Neural cell (in vitro differentiated cells): Measurements from ENCODE around the gene RIMS4. TPM values are rescaled to one million over a fixed set of nuclear protein-coding genes. Genes with fewer than 3 reads are reported as not detected.

Experiments used
- H2AFZ ChIP-seq: fragments of 200-600, 300-800 bp; sonication (generic), shearing (Covaris generic); 2 replicates; pipeline ENCODE4 v1.6.0; 2014; ENCODE audit warnings: low read depth, mild to moderate bottlenecking, antibody characterized with exemption, low read length, moderate library complexity
- H3F3A ChIP-seq: fragments of 200-600 bp; shearing (Covaris generic); 2 replicates; pipeline ENCODE4 v1.6.1; 2016; ENCODE audit warnings: mild to moderate bottlenecking, moderate library complexity, mixed read lengths, antibody characterized with exemption, low read length; ENCODE audit not compliant: insufficient read depth, poor library complexity, severe bottlenecking
- H3K27ac ChIP-seq: fragments of 200-600, 300-800 bp; sonication (generic), shearing (Covaris generic); 2 replicates; pipeline ENCODE4 v1.5.1; 2014; ENCODE audit warnings: mild to moderate bottlenecking, low read length, moderate library complexity
- H3K27me3 ChIP-seq: fragments of 300-800, 200-600 bp; sonication (generic), shearing (Covaris generic); 2 replicates; pipeline ENCODE4 v1.6.0; 2014; ENCODE audit warnings: mild to moderate bottlenecking, low read depth, low read length, moderate library complexity; ENCODE audit not compliant: insufficient read depth
- H3K36me3 ChIP-seq: fragments of 300-800, 200-600 bp; sonication (generic), shearing (Covaris generic); 2 replicates; pipeline ENCODE4 v1.5.1; 2014; ENCODE audit warnings: mild to moderate bottlenecking, antibody characterized with exemption, low read length, moderate library complexity; ENCODE audit not compliant: insufficient read depth
- H3K4me2 ChIP-seq: fragments of 300-800, 200-600 bp; sonication (generic), shearing (Covaris generic); 2 replicates; pipeline ENCODE4 v1.6.0; 2014; ENCODE audit warnings: mild to moderate bottlenecking, low read length
- H3K4me3 ChIP-seq: fragments of 300-800, 200-600 bp; sonication (generic), shearing (Covaris generic); 2 replicates; pipeline ENCODE4 v1.5.1; 2014; ENCODE audit warnings: mild to moderate bottlenecking, low read length, moderate library complexity
- H3K79me2 ChIP-seq: fragments of 200-600 bp; shearing (Covaris generic); replicated peaks from 2 replicates; pipeline ENCODE4 v1.6.0; 2014; ENCODE audit warnings: mild to moderate bottlenecking, low read length, moderate library complexity; ENCODE audit not compliant: insufficient read depth
- H3K9ac ChIP-seq: fragments of 300-800, 200-600 bp; sonication (generic), shearing (Covaris generic); 2 replicates; pipeline ENCODE4 v1.6.1; 2016; ENCODE audit warnings: mild to moderate bottlenecking, low read length, mixed read lengths
- H3K9me2 ChIP-seq: fragments of 200-600 bp; shearing (Covaris generic); 2 replicates; pipeline ENCODE4 v1.6.1; 2016; ENCODE audit warnings: mild to moderate bottlenecking, low read length, mixed read lengths; ENCODE audit not compliant: insufficient read depth
- H3K9me3 ChIP-seq: fragments of 200-600, 300-800 bp; sonication (generic), shearing (Covaris generic); 2 replicates; pipeline ENCODE4 v1.6.1; 2016; ENCODE audit warnings: mild to moderate bottlenecking, mixed run types, low read length, moderate library complexity, mixed read lengths
- H4K20me1 ChIP-seq: fragments of 200-600 bp; shearing (Covaris generic); 2 replicates; pipeline ENCODE4 v1.6.1; 2016; ENCODE audit warnings: mild to moderate bottlenecking, mixed run types; ENCODE audit not compliant: insufficient read depth
- CTCF ChIP-seq: fragments of 450-650 bp; IDR thresholded peaks from 2 replicates; pipeline ENCODE4 v1.5.1; 2014; ENCODE audit warnings: antibody characterized with exemption, mild to moderate bottlenecking, moderate library complexity; ENCODE audit not compliant: poor library complexity, severe bottlenecking
- EP300 ChIP-seq: fragments of 450-650 bp; conservative IDR thresholded peaks from 2 replicates; pipeline ENCODE4 v1.6.1; 2014; ENCODE audit warnings: antibody characterized with exemption, mild to moderate bottlenecking, moderate library complexity; ENCODE audit not compliant: poor library complexity, severe bottlenecking
- EZH2 ChIP-seq: fragments of 200-600, 300-800 bp; shearing (Covaris generic), sonication (generic); IDR thresholded peaks from 2 replicates; pipeline ENCODE4 v1.6.1; 2014; ENCODE audit warnings: antibody characterized with exemption, low read length, borderline replicate concordance, mild to moderate bottlenecking; ENCODE audit not compliant: insufficient read depth, poor library complexity, severe bottlenecking
- MXI1 ChIP-seq: fragments of 450-650 bp; conservative IDR thresholded peaks from 2 replicates; pipeline ENCODE4 v1.6.1; 2014; ENCODE audit warnings: antibody characterized with exemption, mild to moderate bottlenecking; ENCODE audit not compliant: poor library complexity, severe bottlenecking
- POLR2AphosphoS5 ChIP-seq: IDR thresholded peaks from 2 replicates; pipeline ENCODE4 v1.6.1; 2012
- RAD21 ChIP-seq: fragments of 450-650 bp; conservative IDR thresholded peaks from 2 replicates; pipeline ENCODE4 v1.6.1; 2014; ENCODE audit warnings: antibody characterized with exemption, mild to moderate bottlenecking, moderate library complexity
- REST ChIP-seq: IDR thresholded peaks from 2 replicates; pipeline ENCODE4 v1.6.1; 2012; ENCODE audit warnings: borderline replicate concordance
- SMC3 ChIP-seq: fragments of 450-650 bp; conservative IDR thresholded peaks from 2 replicates; pipeline ENCODE4 v1.6.1; 2014; ENCODE audit warnings: antibody characterized with exemption, mild to moderate bottlenecking, moderate library complexity; ENCODE audit not compliant: poor library complexity
- TAF1 ChIP-seq: IDR thresholded peaks from 2 replicates; pipeline ENCODE4 v1.6.1; 2012; ENCODE audit warnings: low read depth
- polyA plus RNA-seq: library from polyadenylated mRNA; depleted of rRNA; stranded (reverse); fragments of >200 nt; gene quantifications from 2 replicates; pipeline ENCODE4 v1.2.3, GENCODE V29; 2014

Gene RIMS4
- polyA plus RNA-seq, 1 donor from 2014 or later: 40.6 TPM

GRCh38 chr20:44843876-44844275, 33.5 kb upstream of the RIMS4 start:
- Histone ChIP-seq H3K9ac (no peak overlapping the region), H2AFZ (no peak overlapping the region), H3K4me3 (no peak overlapping the region), H3K27ac (no peak overlapping the region), H3K36me3 (no peaks in the 10 kb centered on the region), H3K9me3 (no peaks in the 10 kb centered on the region), H3K27me3 (no peaks in the 10 kb centered on the region), H3K9me2 (no peaks in the 10 kb centered on the region), H3K79me2 (no peaks in the 10 kb centered on the region), H3K4me2 (no peak overlapping the region), H4K20me1 (no peaks in the 10 kb centered on the region), H3F3A (no peaks in the 10 kb centered on the region)
- TF ChIP-seq MXI1 (no peak), EP300 (no peak)

- Histone ChIP-seq H3K27me3 (no peaks in the 10 kb centered on the region), H2AFZ (no peak overlapping the region), H3K4me3 (no peak overlapping the region), H3K9ac (no peak overlapping the region), H4K20me1 (no peaks in the 10 kb centered on the region), H3K9me3 (no peaks in the 10 kb centered on the region), H3K4me2 (no peak overlapping the region), H3K79me2 (no peaks in the 10 kb centered on the region), H3F3A (no peaks in the 10 kb centered on the region), H3K27ac (no peak overlapping the region), H3K36me3 (no peaks in the 10 kb centered on the region), H3K9me2 (no peaks in the 10 kb centered on the region)
- TF ChIP-seq SMC3 (no peak), EZH2 (no peak), RAD21 (no peak), CTCF (no peak), EP300 (no peak), MXI1 (no peak), REST (no peak), TAF1 (no peak)
These were observed 31.6 kb upstream of the RIMS4 start for GRCh38 chr20:44841955-44842354.

GRCh38 chr20:44840826-44841225, 30.5 kb upstream of the RIMS4 start:
- Histone ChIP-seq H2AFZ (no peak overlapping the region), H3K27ac (no peak overlapping the region), H3F3A (no peaks in the 10 kb centered on the region), H3K4me3 (no peak overlapping the region), H4K20me1 (no peaks in the 10 kb centered on the region), H3K9me3 (no peaks in the 10 kb centered on the region), H3K27me3 (no peaks in the 10 kb centered on the region), H3K9ac (no peak overlapping the region), H3K36me3 (no peaks in the 10 kb centered on the region), H3K9me2 (no peaks in the 10 kb centered on the region), H3K4me2 (no peak overlapping the region), H3K79me2 (no peaks in the 10 kb centered on the region)
- TF ChIP-seq TAF1 (no peak), CTCF (no peak), EZH2 (no peak), REST (no peak), MXI1 (no peak), RAD21 (no peak), POLR2AphosphoS5 (no peak), EP300 (no peak), SMC3 (no peak)
